GM12801 (cell line): ENCODE data around the gene ZCCHC17.

Source experiments
- CTCF ChIP-seq: IDR thresholded peaks from one replicate; pipeline ENCODE4 v1.5.1; 2011; ENCODE audit warnings: control low read depth; ENCODE audit not compliant: insufficient read length; ENCODE audit errors: extremely low read depth

The ZCCHC17 gene

GRCh38 chr1:31372051-31372450 lies 75.2 kb downstream of the ZCCHC17 start:
- TF ChIP-seq CTCF, result no peak

GRCh38 chr1:31372751-31373055 lies 75.9 kb downstream of the ZCCHC17 start:
- TF ChIP-seq CTCF, result no peak

- TF ChIP-seq CTCF, result no peak
These were observed 76.4 kb downstream of the ZCCHC17 start, which contains the start of gene FABP3 for GRCh38 chr1:31373056-31373896. Gene FABP3 (minus strand): TSS chr1:31373076. CDS start chr1:31373014, 62 bp downstream.

- no peak for TF ChIP-seq CTCF
These were observed 77.2 kb downstream of the ZCCHC17 start for GRCh38 chr1:31373897-31374486.

- no peak for TF ChIP-seq CTCF
These were observed 77.8 kb downstream of the ZCCHC17 start for GRCh38 chr1:31374511-31375196.

- TF ChIP-seq CTCF, result no peak
These were observed 79.7 kb downstream of the ZCCHC17 start for GRCh38 chr1:31376375-31377134.

- no peak for TF ChIP-seq CTCF
These were observed 80.6 kb downstream of the ZCCHC17 start for GRCh38 chr1:31377364-31377863.
